HG02852 (cell line): ENCODE data around the gene CCDC57.

ENCODE experiments used
- ATAC-seq: cut with Tn5 transposase; IDR thresholded peaks from one replicate; pipeline ENCODE4 v1.9.1; 2021; ENCODE audit warnings: mild to moderate bottlenecking, moderate library complexity; ENCODE audit not compliant: unreplicated experiment

The CCDC57 gene

GRCh38 chr17:82097184-82097918, 115.3 kb downstream of the CCDC57 start:
- ATAC-seq: peak; percentile 7

GRCh38 chr17:82096709-82097183, 115.9 kb downstream of the CCDC57 start:
- no peak for ATAC-seq

GRCh38 chr17:82095777-82096708, 116.6 kb downstream of the CCDC57 start:
- no peak for ATAC-seq

- ATAC-seq: no peak
Measured at GRCh38 chr17:82094931-82095776, 117.5 kb downstream of the CCDC57 start.

- no peak for ATAC-seq
Measured at GRCh38 chr17:82092995-82093751, 119.5 kb downstream of the CCDC57 start.

- no peak for ATAC-seq
Measured at GRCh38 chr17:82092628-82092994, 120.0 kb downstream of the CCDC57 start.

GRCh38 chr17:82092094-82092586, 120.5 kb downstream of the CCDC57 start:
- no peak for ATAC-seq

GRCh38 chr17:82091264-82092066, 121.2 kb downstream of the CCDC57 start:
- no peak for ATAC-seq

- ATAC-seq: no peak
Measured at GRCh38 chr17:82090549-82091263, 121.9 kb downstream of the CCDC57 start.

- no peak for ATAC-seq
Measured at GRCh38 chr17:82089723-82090548, 122.7 kb downstream of the CCDC57 start.

- ATAC-seq: no peak
Measured at GRCh38 chr17:82088838-82089722, 123.6 kb downstream of the CCDC57 start.

- ATAC-seq: no peak
Measured at GRCh38 chr17:82087961-82088837, 124.4 kb downstream of the CCDC57 start.

- ATAC-seq: no peak
Measured at GRCh38 chr17:82086941-82087906, 125.4 kb downstream of the CCDC57 start.

GRCh38 chr17:82085931-82086764, 126.5 kb downstream of the CCDC57 start:
- no peak for ATAC-seq
